H9 (cell line): ENCODE data around the gene ASXL1. TPM values are rescaled to one million over a fixed set of nuclear protein-coding genes. Genes with fewer than 3 reads are reported as not detected.
"Not testable (repeated sequence)": the region's sequence is repeated elsewhere in the genome, so short reads cannot be mapped to it uniquely, and the experiment has no call there.

ENCODE experiments used
- DNase-seq: peaks from one replicate; pipeline ENCODE4 v3.0.0-alpha.2; 2017
- H2AFZ ChIP-seq: one replicate; pipeline ENCODE4 v1.6.1; 2013; ENCODE audit warnings: mild to moderate bottlenecking, low read length, control low read depth, moderate library complexity
- H2AK5ac ChIP-seq: 2 replicates; pipeline ENCODE4 v1.6.1; 2013; ENCODE audit warnings: low read length, control low read depth, mixed read lengths; ENCODE audit not compliant: insufficient read length
- H2BK120ac ChIP-seq: one replicate; pipeline ENCODE4 v1.6.1; 2013; ENCODE audit warnings: low read depth, mild to moderate bottlenecking, low read length, control low read depth, inconsistent platforms; ENCODE audit not compliant: poor library complexity, severe bottlenecking
- H2BK12ac ChIP-seq: 2 replicates; pipeline ENCODE4 v1.6.1; 2013; ENCODE audit warnings: low read length, control low read depth, mixed read lengths, low read depth; ENCODE audit not compliant: insufficient read length
- H2BK15ac ChIP-seq: 2 replicates; pipeline ENCODE4 v1.6.1; 2013; ENCODE audit warnings: low read depth, low read length, control low read depth
- H2BK20ac ChIP-seq: one replicate; pipeline ENCODE4 v1.6.1; 2013; ENCODE audit warnings: low read depth, mild to moderate bottlenecking, low read length, control low read depth, inconsistent platforms; ENCODE audit not compliant: poor library complexity, severe bottlenecking
- H2BK5ac ChIP-seq: 2 replicates; pipeline ENCODE4 v1.6.1; 2013; ENCODE audit warnings: low read length, control low read depth, mixed read lengths; ENCODE audit not compliant: insufficient read length
- H3K14ac ChIP-seq: 2 replicates; pipeline ENCODE4 v1.6.1; 2013; ENCODE audit warnings: low read length, control low read depth; ENCODE audit not compliant: insufficient read depth
- H3K18ac ChIP-seq: 2 replicates; pipeline ENCODE4 v1.6.1; 2013; ENCODE audit warnings: low read depth, mild to moderate bottlenecking, mixed read lengths, low read length, control low read depth; ENCODE audit not compliant: insufficient read length
- H3K23ac ChIP-seq: 2 replicates; pipeline ENCODE4 v1.6.1; 2013; ENCODE audit warnings: low read length, control low read depth, mixed read lengths, low read depth; ENCODE audit not compliant: insufficient read length
- H3K23me2 ChIP-seq: 2 replicates; pipeline ENCODE4 v1.6.1; 2013; ENCODE audit warnings: low read depth, mild to moderate bottlenecking, mixed read lengths, low read length, control low read depth; ENCODE audit not compliant: insufficient read length, poor library complexity, severe bottlenecking
- H3K27ac ChIP-seq: 2 replicates; pipeline ENCODE4 v1.5.1; 2013; ENCODE audit warnings: low read length, control low read depth, mixed read lengths, low read depth; ENCODE audit not compliant: insufficient read length
- H3K27me3 ChIP-seq: 2 replicates; pipeline ENCODE4 v1.6.1; 2013; ENCODE audit warnings: low read length, control low read depth, inconsistent platforms; ENCODE audit not compliant: insufficient read depth
- H3K4ac ChIP-seq: 2 replicates; pipeline ENCODE4 v1.6.1; 2013; ENCODE audit warnings: low read depth, mild to moderate bottlenecking, control low read depth, inconsistent platforms, low read length, moderate library complexity
- H3K4me1 ChIP-seq: 2 replicates; pipeline ENCODE4 v1.6.1; 2013; ENCODE audit warnings: low read length, control low read depth, inconsistent platforms; ENCODE audit not compliant: insufficient read depth
- H3K4me2 ChIP-seq: 2 replicates; pipeline ENCODE4 v1.6.1; 2013; ENCODE audit warnings: low read length, control low read depth, mixed read lengths; ENCODE audit not compliant: insufficient read length, insufficient read depth
- H3K56ac ChIP-seq: 2 replicates; pipeline ENCODE4 v1.6.1; 2013; ENCODE audit warnings: low read depth, mild to moderate bottlenecking, mixed read lengths, low read length, control low read depth; ENCODE audit not compliant: insufficient read length
- H3K79me1 ChIP-seq: 2 replicates; pipeline ENCODE4 v1.6.1; 2013; ENCODE audit warnings: low read depth, mild to moderate bottlenecking, moderate library complexity, low read length, control low read depth, inconsistent platforms; ENCODE audit not compliant: insufficient read depth, poor library complexity, severe bottlenecking
- H3K79me2 ChIP-seq: 2 replicates; pipeline ENCODE4 v1.6.1; 2013; ENCODE audit warnings: low read length, control low read depth, inconsistent platforms; ENCODE audit not compliant: insufficient read depth
- H3K9ac ChIP-seq: 2 replicates; pipeline ENCODE4 v1.6.1; 2013; ENCODE audit warnings: low read length, control low read depth, mixed read lengths; ENCODE audit not compliant: insufficient read length; ENCODE audit errors: extremely low read depth
- H3K9me3 ChIP-seq: one replicate; pipeline ENCODE4 v1.6.1; 2013; ENCODE audit warnings: low read depth, low read length, inconsistent platforms; ENCODE audit not compliant: control insufficient read depth
- H3T11ph ChIP-seq: one replicate; pipeline ENCODE4 v1.6.1; 2013; ENCODE audit warnings: mild to moderate bottlenecking, low read length, control low read depth, inconsistent platforms
- H4K20me1 ChIP-seq: one replicate; pipeline ENCODE4 v1.6.1; 2013; ENCODE audit not compliant: control insufficient read depth, insufficient read length, insufficient read depth
- H4K5ac ChIP-seq: 2 replicates; pipeline ENCODE4 v1.6.1; 2013; ENCODE audit warnings: low read depth, mild to moderate bottlenecking, mixed read lengths, low read length, control low read depth; ENCODE audit not compliant: insufficient read length
- H4K8ac ChIP-seq: replicated peaks from 2 replicates; pipeline ENCODE4 v1.6.1; 2013; ENCODE audit warnings: low read length, control low read depth, mixed read lengths, low read depth; ENCODE audit not compliant: insufficient read length
- H4K91ac ChIP-seq: 2 replicates; pipeline ENCODE4 v1.6.1; 2013; ENCODE audit warnings: low read depth, mild to moderate bottlenecking, moderate library complexity, mixed read lengths, low read length, control low read depth; ENCODE audit not compliant: insufficient read length
- H3K27ac Mint-ChIP-seq, 3 experiments: 2 replicates in 2 of 3; 3 replicates in 1 of 3; pipeline ENCODE4 v1.8.0; 2020 to 2021; ENCODE audit warnings: mixed read lengths in 3 of 3, mild to moderate bottlenecking in 1 of 3, moderate library complexity in 1 of 3
- H3K27me3 Mint-ChIP-seq: 2 replicates; pipeline ENCODE4 v1.8.0; 2021; ENCODE audit warnings: low read depth, mild to moderate bottlenecking, moderate library complexity, mixed read lengths
- H3K36me3 Mint-ChIP-seq, 3 experiments: 2 replicates in 2 of 3; 3 replicates in 1 of 3; pipeline ENCODE4 v1.8.0; 2020 to 2021; ENCODE audit warnings: low read depth in 3 of 3, mixed read lengths in 3 of 3; ENCODE audit not compliant: insufficient read depth in 1 of 3
- H3K4me1 Mint-ChIP-seq, 2 experiments: 2 replicates each; pipeline ENCODE4 v1.8.0; 2020; ENCODE audit warnings: mixed read lengths in 2 of 2
- H3K4me3 Mint-ChIP-seq, 2 experiments: 2 replicates in 1 of 2; 3 replicates in 1 of 2; pipeline ENCODE4 v1.8.0; 2020 to 2021; ENCODE audit warnings: mild to moderate bottlenecking in 2 of 2, mixed read lengths in 2 of 2, moderate library complexity in 1 of 2
- H3K9me3 Mint-ChIP-seq, 2 experiments: 2 replicates in 1 of 2; 3 replicates in 1 of 2; pipeline ENCODE4 v1.8.0; 2020; ENCODE audit warnings: mild to moderate bottlenecking in 2 of 2, mixed read lengths in 2 of 2, moderate library complexity in 1 of 2
- WGBS: extraction: QIAGEN DNeasy Blood & Tissue Kit; methylation state at CpG from one replicate; pipeline ENCODE4 v1.1.7; 2013; ENCODE audit warnings: missing lambda C conversion rate, low lambda C conversion rate, mixed read lengths; ENCODE audit not compliant: insufficient read length; ENCODE audit errors: extremely low coverage; 5-methylcytosine and 5-hydroxymethylcytosine counted together
- total RNA-seq: library from RNA; stranded (reverse); gene quantifications from 2 replicates; pipeline ENCODE4 v1.2.1, GENCODE V29; 2021

Gene ASXL1
- total RNA-seq, 1 experiment from 2014 or later: 39.5 TPM

DNA sequence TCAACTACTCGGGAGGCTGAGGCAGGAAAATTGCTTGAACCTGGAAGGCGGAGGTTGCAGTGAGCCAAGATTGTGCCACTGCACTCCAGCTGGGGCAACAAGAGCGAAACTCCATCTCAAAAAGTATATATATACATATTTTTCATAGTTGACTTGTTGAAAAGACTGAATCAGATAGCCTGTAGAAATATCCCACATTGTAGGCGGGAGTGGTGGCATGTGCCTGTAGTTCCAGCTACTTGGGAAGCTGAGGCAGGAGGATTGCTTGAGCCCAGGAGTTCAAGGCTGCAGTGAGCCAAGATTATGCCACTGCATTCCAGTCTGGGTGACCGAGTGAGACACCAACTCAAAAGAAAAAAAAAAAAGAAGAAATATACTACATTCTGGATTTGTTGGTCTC, 34.4 kb upstream of the ASXL1 start:
- H2AK5ac ChIP-seq, H3K9ac ChIP-seq, H3T11ph ChIP-seq, H3K4me1 Mint-ChIP-seq, H3K14ac ChIP-seq, H3K4ac ChIP-seq, H4K5ac ChIP-seq, H3K18ac ChIP-seq, H3K27ac Mint-ChIP-seq, H3K4me3 Mint-ChIP-seq, H3K4me2 ChIP-seq, H3K27ac ChIP-seq, H2BK5ac ChIP-seq, H2BK15ac ChIP-seq, H3K56ac ChIP-seq, H4K8ac ChIP-seq, H3K9me3 ChIP-seq, H3K23ac ChIP-seq, DNase-seq, H4K20me1 ChIP-seq, H3K79me1 ChIP-seq, H3K23me2 ChIP-seq, H3K79me2 ChIP-seq, H3K27me3 Mint-ChIP-seq, H2AFZ ChIP-seq, H3K9me3 Mint-ChIP-seq, H2BK20ac ChIP-seq, H3K27me3 ChIP-seq, H2BK120ac ChIP-seq, H2BK12ac ChIP-seq, H4K91ac ChIP-seq, H3K4me1 ChIP-seq: not testable (repeated sequence)
- peaks cover 6 to 13% (median 13%) of the 10 kb centered on the region in 3 experiments; a peak in 5 of 7 replicates for H3K36me3 Mint-ChIP-seq
- WGBS: no CpG with 5 or more reads among the region's 5 CpGs
